ENCODE results near the gene NTHL1.

GRCh38 chr16:2026461-2027023 is 21.1 kb downstream of the NTHL1 start, which contains the start of gene NHERF2:
- TF ChIP-seq REST (IDR thresholded peaks at IDR 0.05; ENCODE audit: insufficient read depth in 1 of 2, low read depth in 2 of 2, low read length in 2 of 2) (no peak), POLR2AphosphoS5 (IDR thresholded peaks at IDR 0.05; ENCODE audit: low read depth, low read length) (no peak), FOXP2 (optimal IDR thresholded peaks at IDR 0.05; ENCODE audit: borderline replicate concordance, extremely low read depth, extremely low read length, insufficient read depth) (no peak)
